Calu3 (cell line): ENCODE results near the gene TMCC1. TPM values are rescaled to one million over a fixed set of nuclear protein-coding genes. Genes with fewer than 3 reads are reported as not detected.

Experiments used
- BruUV-seq: library from RNA; stranded (reverse); fragments of 400-500 nt; replicated peaks from 2 replicates; lab custom pipeline; 2021; lab: Mats Ljungman, UMichigan
- CTCF ChIA-PET: fragments of 300-600 bp; sonication (Branson Sonifier 250); formaldehyde crosslinking; loops from one replicate; lab custom pipeline; 2022; ENCODE audit warnings: antibody characterized with exemption; lab: Charles Lee
- DNase-seq: peaks from one replicate; pipeline ENCODE4 v3.0.0; 2022
- H3K27ac Mint-ChIP-seq: one replicate; pipeline ENCODE4 v1.8.0; 2022; ENCODE audit warnings: mixed read lengths; ENCODE audit not compliant: unreplicated experiment
- H3K27me3 Mint-ChIP-seq: one replicate; pipeline ENCODE4 v1.8.0; 2022; ENCODE audit warnings: mixed read lengths; ENCODE audit not compliant: unreplicated experiment
- H3K36me3 Mint-ChIP-seq: one replicate; pipeline ENCODE4 v1.8.0; 2022; ENCODE audit warnings: mild to moderate bottlenecking, moderate library complexity, mixed read lengths; ENCODE audit not compliant: insufficient read depth, unreplicated experiment
- H3K4me1 Mint-ChIP-seq: one replicate; pipeline ENCODE4 v1.8.0; 2022; ENCODE audit warnings: mild to moderate bottlenecking, low read depth, mixed read lengths; ENCODE audit not compliant: unreplicated experiment
- H3K4me3 Mint-ChIP-seq: one replicate; pipeline ENCODE4 v1.8.0; 2022; ENCODE audit warnings: mild to moderate bottlenecking, low read depth, moderate library complexity, mixed read lengths; ENCODE audit not compliant: unreplicated experiment
- H3K9me3 Mint-ChIP-seq: one replicate; pipeline ENCODE4 v1.8.0; 2022; ENCODE audit warnings: low read depth, mixed read lengths; ENCODE audit not compliant: unreplicated experiment
- CTCF ChIP-seq: fragments of 200-600 bp; IDR thresholded peaks from one replicate; pipeline ENCODE4 v1.8.0; 2022; ENCODE audit warnings: antibody characterized with exemption; ENCODE audit not compliant: unreplicated experiment
- intact Hi-C: fragments of 100-400 bp; cut with micrococcal nuclease; formaldehyde crosslinking; loops from one replicate; pipeline ENCODE4 v1.10.0; 2022; ENCODE audit not compliant: unreplicated experiment
- total RNA-seq: library from RNA; stranded (reverse); gene quantifications from 2 replicates; pipeline ENCODE4 v1.2.3, GENCODE V29; 2022

The TMCC1 gene
- total RNA-seq, 1 experiment from 2014 or later, result 57.2 TPM

DNA sequence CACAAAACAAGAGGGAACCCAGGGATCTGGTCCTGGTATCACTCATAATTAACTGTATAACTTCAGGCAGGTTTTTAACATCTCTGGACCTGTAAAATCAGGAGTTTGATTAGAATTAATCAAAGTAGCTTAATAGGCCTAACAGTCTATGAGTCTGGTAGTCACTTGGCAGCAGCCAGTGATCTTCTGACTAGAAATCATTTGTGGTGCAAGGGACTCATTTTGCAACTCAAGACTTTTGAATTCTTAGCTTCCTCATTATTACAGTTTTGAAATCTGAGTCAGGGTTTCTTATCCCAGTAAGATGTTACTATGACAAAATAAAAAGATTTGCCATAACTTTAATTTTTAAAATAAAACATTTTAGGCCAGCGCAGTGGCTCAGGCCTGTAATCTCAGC is 70.8 kb downstream of the TMCC1 start:
- no peak overlapping the region for H3K4me3 Mint-ChIP-seq
- CTCF ChIA-PET, result interaction anchor here (1.6 to 1.8 kb wide), 2 partner anchors 12 to 195 kb away, joined by 3 to 6 read pairs; no protein-coding TSS in a partner anchor
- no peaks in the 10 kb centered on the region for H3K9me3 Mint-ChIP-seq
- TF ChIP-seq CTCF, result no peak
- H3K36me3 Mint-ChIP-seq, result no peaks in the 10 kb centered on the region
- BruUV-seq, result no TSS peak
- DNase-seq, result no peak
- intact Hi-C loops, result no loop called here
- H3K27me3 Mint-ChIP-seq, result no peaks in the 10 kb centered on the region
- H3K4me1 Mint-ChIP-seq, result peaks cover 23% of the 10 kb centered on the region
- H3K27ac Mint-ChIP-seq, result no peak overlapping the region

DNA sequence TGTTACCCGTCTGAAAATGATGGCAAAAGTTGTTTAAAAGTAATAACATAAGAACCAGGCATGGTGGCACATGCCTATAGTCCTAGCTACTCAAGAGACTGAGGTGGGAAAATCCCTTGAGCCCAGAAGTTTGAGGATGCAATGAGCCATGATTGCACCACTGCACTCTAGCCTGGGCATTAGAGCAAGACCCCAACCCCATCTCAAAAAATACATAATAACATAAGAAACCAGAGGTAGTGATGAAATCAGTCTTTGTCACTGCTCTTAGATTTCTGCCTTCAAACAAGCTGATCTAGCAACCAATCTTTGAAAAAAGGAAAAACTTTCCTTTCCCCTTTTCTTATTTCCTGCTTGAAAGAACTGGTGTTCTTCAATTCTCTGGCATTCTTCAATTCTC is 71.3 kb downstream of the TMCC1 start:
- no TSS peak for BruUV-seq
- Mint-ChIP-seq H3K27me3 (no peaks in the 10 kb centered on the region), H3K9me3 (no peaks in the 10 kb centered on the region), H3K4me3 (no peak overlapping the region), H3K36me3 (no peaks in the 10 kb centered on the region), H3K4me1 (peaks cover 23% of the 10 kb centered on the region), H3K27ac (no peak overlapping the region)
- intact Hi-C loops, result no loop called here
- no peak for TF ChIP-seq CTCF
- CTCF ChIA-PET, result interaction anchor here (1.6 kb wide), 1 partner anchor 194 kb away, joined by 3 read pairs; no protein-coding TSS in a partner anchor
- no peak for DNase-seq

DNA sequence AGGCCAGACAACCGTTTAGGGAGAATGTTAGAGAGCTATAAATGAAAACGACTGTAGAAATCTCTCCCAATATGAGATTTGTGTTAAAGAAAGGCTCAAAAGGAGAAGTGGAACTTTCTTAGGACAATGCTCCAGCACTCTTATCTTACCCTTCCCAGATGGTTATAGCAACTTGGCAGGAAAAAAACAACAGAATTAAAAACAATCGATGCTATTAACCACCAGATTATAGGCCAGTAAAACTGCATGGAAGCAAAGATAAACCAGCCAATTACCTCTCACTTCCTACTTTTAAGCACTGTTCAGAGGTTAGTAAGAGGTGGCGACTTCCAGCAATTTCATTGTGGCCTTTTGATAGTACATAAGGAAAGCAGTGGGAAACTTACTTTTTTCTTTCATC is 72.9 kb downstream of the TMCC1 start:
- peaks cover 23% of the 10 kb centered on the region for H3K4me1 Mint-ChIP-seq
- no TSS peak for BruUV-seq
- DNase-seq, result no peak
- H3K4me3 Mint-ChIP-seq, result no peak overlapping the region
- no peaks in the 10 kb centered on the region for H3K9me3 Mint-ChIP-seq
- intact Hi-C loops, result no loop called here
- no peak for TF ChIP-seq CTCF
- CTCF ChIA-PET, result no interaction called here
- no peaks in the 10 kb centered on the region for H3K27me3 Mint-ChIP-seq
- H3K27ac Mint-ChIP-seq, result no peak overlapping the region
- peaks cover 5% of the 10 kb centered on the region for H3K36me3 Mint-ChIP-seq

GRCh38 chr3:129812589-129812988 is 80.9 kb downstream of the TMCC1 start:
- Mint-ChIP-seq H3K4me1 (no peaks in the 10 kb centered on the region), H3K9me3 (no peaks in the 10 kb centered on the region), H3K27ac (no peak overlapping the region), H3K27me3 (no peaks in the 10 kb centered on the region), H3K4me3 (no peak overlapping the region), H3K36me3 (peaks cover 5% of the 10 kb centered on the region)
- no peak for DNase-seq
- intact Hi-C loops, result no loop called here
- TF ChIP-seq CTCF, result no peak
- BruUV-seq, result no TSS peak
- CTCF ChIA-PET, result interaction anchor here (0.6 to 0.8 kb wide), 4 partner anchors 12 to 321 kb away, joined by 3 to 8 read pairs (median 5); no protein-coding TSS in a partner anchor
